Hepatocyte (in vitro differentiated cells): ENCODE data around the gene CLCN7. TPM values are rescaled to one million over a fixed set of nuclear protein-coding genes. Genes with fewer than 3 reads are reported as not detected.

ENCODE experiments used
- DNase-seq: peaks from one replicate; pipeline ENCODE4 v3.0.0-alpha.2; 2016; ENCODE audit warnings: low spot score
- H2AFZ ChIP-seq: fragments of 200-600 bp; sonication (generic); 2 replicates; pipeline ENCODE4 v1.6.0; 2016; ENCODE audit warnings: antibody characterized with exemption, mild to moderate bottlenecking
- H3K27ac ChIP-seq: fragments of 200-600 bp; sonication (generic); 2 replicates; pipeline ENCODE4 v1.5.1; 2016; ENCODE audit warnings: mild to moderate bottlenecking
- H3K27me3 ChIP-seq: fragments of 200-600 bp; sonication (generic); 2 replicates; pipeline ENCODE4 v1.6.1; 2016
- H3K36me3 ChIP-seq: fragments of 200-600 bp; sonication (generic); replicated peaks from 2 replicates; pipeline ENCODE4 v1.5.1; 2016; ENCODE audit warnings: low read depth; ENCODE audit not compliant: insufficient read depth
- H3K4me1 ChIP-seq: fragments of 200-600 bp; sonication (generic); 2 replicates; pipeline ENCODE4 v1.5.1; 2016; ENCODE audit warnings: mild to moderate bottlenecking, moderate library complexity; ENCODE audit not compliant: insufficient read depth
- H3K4me2 ChIP-seq: fragments of 200-600 bp; sonication (generic); 2 replicates; pipeline ENCODE4 v1.6.0; 2016
- H3K4me3 ChIP-seq: fragments of 200-600 bp; sonication (generic); 2 replicates; pipeline ENCODE4 v1.5.1; 2016; ENCODE audit warnings: mild to moderate bottlenecking
- H3K79me2 ChIP-seq: fragments of 200-600 bp; sonication (generic); 2 replicates; pipeline ENCODE4 v1.6.0; 2017; ENCODE audit warnings: mild to moderate bottlenecking
- H3K9me2 ChIP-seq: fragments of 200-600 bp; sonication (generic); replicated peaks from 2 replicates; pipeline ENCODE4 v1.6.0; 2017; ENCODE audit warnings: mild to moderate bottlenecking; ENCODE audit not compliant: insufficient read depth
- H3K9me3 ChIP-seq: fragments of 200-600 bp; sonication (generic); 2 replicates; pipeline ENCODE4 v1.5.1; 2016; ENCODE audit warnings: low read depth, mild to moderate bottlenecking
- H4K20me1 ChIP-seq: fragments of 200-600 bp; sonication (generic); 2 replicates; pipeline ENCODE4 v1.6.0; 2016; ENCODE audit warnings: mild to moderate bottlenecking; ENCODE audit not compliant: insufficient read depth, poor library complexity, severe bottlenecking
- EZH2 ChIP-seq: fragments of 200-600 bp; sonication (generic); IDR thresholded peaks from 2 replicates; pipeline ENCODE4 v1.6.1; 2016; ENCODE audit warnings: antibody characterized with exemption, mild to moderate bottlenecking, borderline replicate concordance
- EZH2phosphoT487 ChIP-seq: fragments of 200-600 bp; sonication (generic); IDR thresholded peaks from one replicate; pipeline ENCODE4 v1.6.1; 2018; ENCODE audit warnings: antibody characterized with exemption, mild to moderate bottlenecking, low read depth, moderate library complexity; ENCODE audit not compliant: unreplicated experiment, severe bottlenecking
- WGBS: methylation state at CpG from one replicate; pipeline ENCODE4 v1.1.6; 2016; ENCODE audit warnings: low lambda C conversion rate; ENCODE audit errors: missing lambda C conversion rate; 5-methylcytosine and 5-hydroxymethylcytosine counted together
- polyA plus RNA-seq: library from polyadenylated mRNA; unstranded; fragments of >200 nt; fragmentation: Nextera tagmentation; extraction: Ambion mirVana; gene quantifications from 2 replicates; pipeline ENCODE4 v1.2.1, GENCODE V29; 2016
- total RNA-seq: library from RNA; depleted of rRNA; stranded (reverse); fragments of >200 nt; gene quantifications from 2 replicates; pipeline ENCODE4 v1.2.3, GENCODE V29; 2014
- TF ChIP-seq, protein P1 (sequence below): fragments of 200-600 bp; sonication (generic); IDR thresholded peaks from 2 replicates; pipeline ENCODE4 v1.5.1; 2016; ENCODE audit warnings: antibody characterized with exemption, mild to moderate bottlenecking; ENCODE audit not compliant: poor library complexity

CLCN7 gene
- total and polyA plus RNA-seq, 2 experiments from 2014 or later = 56.3 to 107 TPM

DNA sequence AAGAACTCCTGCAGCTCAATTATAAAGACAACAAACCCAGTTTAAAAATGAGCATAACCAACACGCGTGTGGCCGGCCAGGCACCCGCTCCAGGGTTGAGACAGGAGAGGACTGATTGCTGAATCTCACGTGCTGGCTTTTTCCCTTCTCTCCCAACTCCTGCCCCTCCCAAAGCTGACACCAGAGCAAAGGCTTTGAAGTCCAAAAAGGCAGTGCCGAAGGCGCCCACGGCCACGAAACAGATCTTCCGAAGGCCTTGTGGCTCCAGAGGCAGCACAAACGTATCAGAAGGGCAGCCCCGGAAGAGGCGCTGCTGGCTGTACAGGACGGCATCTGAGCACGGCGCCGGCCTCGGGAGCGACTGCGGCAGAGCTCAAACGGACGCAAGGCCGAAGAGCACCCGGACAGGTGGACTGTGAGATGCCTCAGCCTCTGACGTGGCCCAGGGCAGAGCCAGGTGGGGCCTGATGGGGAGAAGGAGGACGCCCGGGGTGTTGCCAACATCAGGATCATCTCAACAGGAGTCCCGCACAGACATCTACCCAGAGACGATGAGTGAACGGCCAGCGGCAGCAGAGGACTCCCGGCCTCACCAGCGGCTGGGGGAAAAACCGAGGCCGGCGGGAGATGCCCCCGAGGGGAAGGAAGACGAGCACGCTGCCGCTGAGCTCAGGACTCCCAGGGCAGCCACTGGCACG lies 10.5 kb downstream of the CLCN7 start:
- H3K27ac ChIP-seq = no peak overlapping the region
- TF ChIP-seq EZH2phosphoT487 (no peak), EZH2 (no peak)
- TF ChIP-seq, protein P1, sequence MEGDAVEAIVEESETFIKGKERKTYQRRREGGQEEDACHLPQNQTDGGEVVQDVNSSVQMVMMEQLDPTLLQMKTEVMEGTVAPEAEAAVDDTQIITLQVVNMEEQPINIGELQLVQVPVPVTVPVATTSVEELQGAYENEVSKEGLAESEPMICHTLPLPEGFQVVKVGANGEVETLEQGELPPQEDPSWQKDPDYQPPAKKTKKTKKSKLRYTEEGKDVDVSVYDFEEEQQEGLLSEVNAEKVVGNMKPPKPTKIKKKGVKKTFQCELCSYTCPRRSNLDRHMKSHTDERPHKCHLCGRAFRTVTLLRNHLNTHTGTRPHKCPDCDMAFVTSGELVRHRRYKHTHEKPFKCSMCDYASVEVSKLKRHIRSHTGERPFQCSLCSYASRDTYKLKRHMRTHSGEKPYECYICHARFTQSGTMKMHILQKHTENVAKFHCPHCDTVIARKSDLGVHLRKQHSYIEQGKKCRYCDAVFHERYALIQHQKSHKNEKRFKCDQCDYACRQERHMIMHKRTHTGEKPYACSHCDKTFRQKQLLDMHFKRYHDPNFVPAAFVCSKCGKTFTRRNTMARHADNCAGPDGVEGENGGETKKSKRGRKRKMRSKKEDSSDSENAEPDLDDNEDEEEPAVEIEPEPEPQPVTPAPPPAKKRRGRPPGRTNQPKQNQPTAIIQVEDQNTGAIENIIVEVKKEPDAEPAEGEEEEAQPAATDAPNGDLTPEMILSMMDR = no peak
- H3K4me2 ChIP-seq = no peak overlapping the region
- H3K4me1 ChIP-seq = no peaks in the 10 kb centered on the region
- no peaks in the 10 kb centered on the region for H3K9me3 ChIP-seq
- WGBS = 94% methylated on average over 34 of the region's 41 CpGs
- no peaks in the 10 kb centered on the region for H3K9me2 ChIP-seq
- H3K36me3 ChIP-seq = no peaks in the 10 kb centered on the region
- H3K79me2 ChIP-seq = peaks cover 39% of the 10 kb centered on the region
- peaks cover 11% of the 10 kb centered on the region for H4K20me1 ChIP-seq
- no peaks in the 10 kb centered on the region for H3K27me3 ChIP-seq
- no peak overlapping the region for H3K4me3 ChIP-seq
- no peak for DNase-seq
- H2AFZ ChIP-seq = no peak overlapping the region

DNA sequence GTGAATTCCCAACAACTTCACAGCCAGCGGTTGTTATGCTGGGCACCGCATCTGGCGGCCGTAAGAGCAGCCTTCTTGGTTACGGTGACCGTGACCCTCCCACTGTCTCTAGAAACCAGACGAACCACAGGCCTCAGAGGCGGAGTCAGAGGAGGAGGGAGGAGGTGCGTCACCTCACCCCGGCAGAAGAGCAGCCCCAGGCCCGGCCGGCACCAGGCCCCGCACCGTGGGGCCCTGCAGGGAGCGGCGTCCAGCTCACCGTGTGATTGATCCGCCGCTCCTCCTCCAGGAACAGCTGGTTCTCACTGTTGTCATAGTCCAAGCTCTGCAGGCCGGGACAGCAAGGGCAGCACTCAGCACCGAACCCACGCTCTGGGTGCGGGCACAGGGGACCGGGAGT lies 13.7 kb downstream of the CLCN7 start:
- H3K4me1 ChIP-seq = no peaks in the 10 kb centered on the region
- H3K27ac ChIP-seq = peak overlapping the region; percentile 46
- H3K9me3 ChIP-seq = no peaks in the 10 kb centered on the region
- peak; percentile 65 for DNase-seq
- TF ChIP-seq, protein P1 = no peak
- TF ChIP-seq EZH2 = no peak
- TF ChIP-seq EZH2phosphoT487 = no peak
- whole genome bisulfite sequencing = 64% methylated on average over 24 of the region's 24 CpGs
- H3K36me3 ChIP-seq = no peaks in the 10 kb centered on the region
- H2AFZ ChIP-seq = no peak overlapping the region
- no peaks in the 10 kb centered on the region for H3K9me2 ChIP-seq
- H3K79me2 ChIP-seq = peaks cover 10% of the 10 kb centered on the region
- no peaks in the 10 kb centered on the region for H3K27me3 ChIP-seq
- no peak overlapping the region for H3K4me3 ChIP-seq
- peaks cover 5% of the 10 kb centered on the region for H4K20me1 ChIP-seq
- no peak overlapping the region for H3K4me2 ChIP-seq

DNA sequence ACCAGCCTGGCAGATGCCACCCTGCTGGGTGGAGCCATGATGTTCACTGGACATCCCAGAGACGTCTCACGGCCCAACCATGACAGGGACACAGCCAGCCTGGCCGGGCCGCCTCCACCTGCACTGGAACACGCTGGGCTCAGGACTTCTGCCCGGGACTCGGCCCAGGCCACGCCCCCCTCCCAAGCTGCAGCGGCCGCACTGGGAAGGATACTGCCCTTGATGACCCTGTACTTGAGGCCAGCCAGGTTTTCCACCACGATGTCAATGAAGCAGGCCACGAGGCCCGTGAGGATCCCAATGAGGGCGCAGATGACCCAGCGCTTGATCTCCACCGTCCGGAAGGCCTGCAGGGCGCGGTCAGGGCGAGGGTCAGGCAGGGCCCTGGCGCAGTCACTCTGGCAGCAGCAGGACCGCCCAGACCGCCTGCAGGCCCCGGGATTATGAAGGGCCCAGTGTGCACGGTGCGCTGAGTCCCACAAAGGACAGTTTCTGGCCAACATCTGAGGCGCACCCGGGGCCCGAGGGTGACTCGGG lies 14.2 kb downstream of the CLCN7 start:
- no peaks in the 10 kb centered on the region for H3K27me3 ChIP-seq
- TF ChIP-seq, protein P1 = no peak
- no peak for TF ChIP-seq EZH2phosphoT487
- no peak for TF ChIP-seq EZH2
- no peak overlapping the region for H3K27ac ChIP-seq
- no peaks in the 10 kb centered on the region for H3K9me2 ChIP-seq
- no peak for DNase-seq
- H3K36me3 ChIP-seq = no peaks in the 10 kb centered on the region
- H3K9me3 ChIP-seq = no peaks in the 10 kb centered on the region
- peaks cover 9% of the 10 kb centered on the region for H3K79me2 ChIP-seq
- H3K4me3 ChIP-seq = no peak overlapping the region
- no peaks in the 10 kb centered on the region for H3K4me1 ChIP-seq
- H3K4me2 ChIP-seq = no peak overlapping the region
- peaks cover 3% of the 10 kb centered on the region for H4K20me1 ChIP-seq
- WGBS = 88% methylated on average over 30 of the region's 30 CpGs
- H2AFZ ChIP-seq = no peak overlapping the region
